Activated CD4-positive, alpha-beta T cell treated with anti-CD3 and anti-CD28 coated beads for 36 hours (primary cell): ENCODE data around the gene ATP6V0B. TPM values are rescaled to one million over a fixed set of nuclear protein-coding genes. Genes with fewer than 3 reads are reported as not detected.
A peak's percentile ranks its signal among the peaks of the same experiment; 100 is the strongest.

Experiments
- ATAC-seq: fragments of 200-7000 bp; cut with Tn5 transposase; one replicate; pipeline ENCODE4 v1.10.0; 2021; ENCODE audit warnings: mild to moderate bottlenecking, moderate library complexity
- CTCF ChIA-PET: fragments of 350-600 bp; sonication (Branson Sonifier 250); formaldehyde crosslinking; loops from one replicate; lab custom pipeline; 2021; ENCODE audit warnings: antibody characterized with exemption; lab: Charles Lee
- POLR2A ChIA-PET: fragments of 350-600 bp; sonication (Branson Sonifier 250); formaldehyde crosslinking; loops from one replicate; lab custom pipeline; 2021; ENCODE audit warnings: antibody characterized with exemption, inconsistent platforms; lab: Charles Lee
- DNase-seq: peaks from one replicate; pipeline ENCODE4 v3.0.0-alpha.2; 2020
- H3K27ac Mint-ChIP-seq: one replicate; pipeline ENCODE4 v1.8.0; 2021; ENCODE audit warnings: mixed read lengths
- H3K27me3 Mint-ChIP-seq: one replicate; pipeline ENCODE4 v1.8.0; 2021; ENCODE audit warnings: mixed read lengths
- H3K36me3 Mint-ChIP-seq: one replicate; pipeline ENCODE4 v1.8.0; 2021; ENCODE audit warnings: low read depth, mixed read lengths
- H3K4me1 Mint-ChIP-seq: one replicate; pipeline ENCODE4 v1.8.0; 2021; ENCODE audit warnings: mixed read lengths
- H3K4me3 Mint-ChIP-seq: one replicate; pipeline ENCODE4 v1.8.0; 2021; ENCODE audit warnings: mild to moderate bottlenecking, moderate library complexity, mixed read lengths
- H3K9me3 Mint-ChIP-seq: one replicate; pipeline ENCODE4 v1.8.0; 2021; ENCODE audit warnings: low read depth, mixed read lengths
- intact Hi-C, 2 experiments: fragments of 100-400 bp; cut with DNase I in 1 of 2; cut with micrococcal nuclease in 1 of 2; formaldehyde crosslinking; loops; one replicate each; pipeline versions ENCODE4 v1.14.2 to v1.15.1; 2022 to 2024; cut with DNase I, micrococcal nuclease
- total RNA-seq, 2 experiments: library from RNA; stranded (reverse); gene quantifications; one replicate each; pipeline ENCODE4 v1.2.3, GENCODE V29; 2021

ATP6V0B gene
- total RNA-seq, 2 experiments from 2014 or later = 39.4 to 75.6 TPM

DNA sequence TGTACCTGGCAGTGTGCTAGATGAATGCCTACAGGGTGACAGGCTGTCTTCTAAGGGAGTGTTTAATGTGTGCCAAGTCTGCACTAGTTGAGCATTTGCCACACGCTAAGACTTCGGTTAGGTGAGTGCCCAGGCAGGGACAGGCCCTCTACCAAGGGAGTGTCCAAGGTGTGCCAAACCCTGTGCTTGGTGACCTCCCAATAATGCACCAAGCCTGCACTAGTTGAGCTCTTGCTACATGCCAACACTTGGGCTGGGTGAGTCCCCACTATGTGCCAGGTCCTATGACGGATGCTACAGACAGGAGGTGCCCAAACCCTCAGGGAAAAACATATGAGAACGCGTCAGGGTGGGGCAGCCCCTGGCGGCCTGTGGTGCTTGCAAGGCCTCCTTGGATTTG, 45.7 kb downstream of the ATP6V0B start:
- H3K27ac Mint-ChIP-seq = no peak overlapping the region

DNA sequence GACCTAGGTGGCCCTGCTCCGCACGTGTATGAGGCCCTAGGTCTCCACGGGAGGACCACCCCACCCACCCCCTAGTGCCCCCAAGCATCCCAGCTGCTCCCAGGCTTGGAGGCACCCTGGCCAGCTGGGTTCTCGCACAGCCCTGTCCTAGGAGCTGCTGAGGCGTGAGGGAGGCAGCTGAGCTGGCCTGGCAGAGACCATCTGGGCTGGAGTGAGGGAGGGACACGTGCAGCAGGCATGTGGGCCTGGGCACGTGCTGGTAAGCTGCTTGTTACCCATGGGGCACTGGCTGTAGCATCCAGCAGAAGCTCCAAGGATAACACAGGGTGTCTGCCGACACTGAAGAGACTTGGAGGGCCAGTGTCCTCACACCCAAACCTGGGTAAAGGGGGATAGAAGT, 46.4 kb downstream of the ATP6V0B start:
- POLR2A ChIA-PET = interaction anchor here (0.7 kb wide), 1 partner anchor 9 kb away, joined by 4 read pairs; no protein-coding TSS in a partner anchor
- Mint-ChIP-seq H3K9me3 (no peaks in the 10 kb centered on the region), H3K27ac (no peak overlapping the region), H3K4me3 (no peak overlapping the region), H3K4me1 (no peaks in the 10 kb centered on the region), H3K36me3 (peaks cover 12% of the 10 kb centered on the region), H3K27me3 (no peaks in the 10 kb centered on the region)
- CTCF ChIA-PET = interaction anchor here (0.7 to 1.8 kb wide), 3 partner anchors 15 to 217 kb away, joined by 3 to 6 read pairs (median 3); no protein-coding TSS in a partner anchor
- intact Hi-C loops = no loop called here
- ATAC-seq (no peak), DNase-seq (no peak)

More for the DNA sequence above, 45.7 kb downstream of the ATP6V0B start:
- ATAC-seq = no peak
- Mint-ChIP-seq H3K4me1 (no peaks in the 10 kb centered on the region), H3K36me3 (peaks cover 12% of the 10 kb centered on the region), H3K27me3 (no peaks in the 10 kb centered on the region), H3K9me3 (no peaks in the 10 kb centered on the region), H3K4me3 (no peak overlapping the region)
- intact Hi-C loops = no loop called here
- ChIA-PET CTCF (interaction anchor here (0.6 to 1.8 kb wide), 3 partner anchors 14 to 368 kb away, joined by 3 to 6 read pairs (median 4); no protein-coding TSS in a partner anchor), POLR2A (no interaction called here)
- DNase-seq = no peak

DNA sequence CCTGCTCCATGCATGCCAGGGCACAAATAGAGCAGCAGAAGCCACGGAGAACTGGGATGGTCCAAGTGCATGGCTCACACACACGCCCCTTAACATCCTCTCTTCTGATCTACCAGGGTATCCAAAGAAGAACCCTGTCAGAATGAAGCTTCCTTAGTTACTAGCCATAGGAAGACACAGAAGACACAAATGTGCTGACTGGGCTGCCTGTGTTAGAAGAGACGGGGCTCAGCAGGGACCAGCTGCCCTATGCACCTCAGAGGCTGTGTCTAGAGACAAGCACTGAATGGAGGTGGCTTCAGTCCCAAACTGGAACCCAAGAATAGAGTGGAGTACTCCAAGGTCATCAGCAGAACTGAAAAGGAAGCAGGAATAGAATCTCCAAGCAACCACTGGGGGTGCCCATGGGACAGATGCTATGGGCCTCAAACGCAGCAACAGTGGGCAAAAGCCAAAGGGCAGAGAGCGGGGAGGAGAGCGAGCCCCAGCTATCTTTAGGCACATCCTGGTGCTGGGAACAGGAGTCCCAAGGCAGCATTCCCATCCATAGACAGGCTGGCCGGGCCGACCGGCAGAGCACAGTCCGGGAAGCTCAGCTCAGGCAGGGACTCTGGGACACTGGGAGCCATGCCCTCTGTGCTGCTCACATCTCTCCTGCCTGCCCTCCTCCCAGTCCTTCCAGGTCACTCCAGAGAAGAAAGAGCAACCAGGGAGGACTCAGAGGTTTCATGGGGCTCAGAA, 47.0 kb downstream of the ATP6V0B start:
- ATAC-seq (no peak), DNase-seq (no peak)
- Mint-ChIP-seq H3K4me3 (no peak overlapping the region), H3K9me3 (no peaks in the 10 kb centered on the region), H3K4me1 (no peaks in the 10 kb centered on the region), H3K27ac (no peak overlapping the region), H3K27me3 (no peaks in the 10 kb centered on the region), H3K36me3 (peaks cover 12% of the 10 kb centered on the region)
- intact Hi-C loops = no loop called here
- CTCF ChIA-PET = interaction anchor here (0.7 to 1.8 kb wide), 4 partner anchors 15 to 217 kb away, joined by 3 to 6 read pairs (median 3); no protein-coding TSS in a partner anchor
- POLR2A ChIA-PET = interaction anchor here (0.7 kb wide), 1 partner anchor 9 kb away, joined by 4 read pairs; no protein-coding TSS in a partner anchor

DNA sequence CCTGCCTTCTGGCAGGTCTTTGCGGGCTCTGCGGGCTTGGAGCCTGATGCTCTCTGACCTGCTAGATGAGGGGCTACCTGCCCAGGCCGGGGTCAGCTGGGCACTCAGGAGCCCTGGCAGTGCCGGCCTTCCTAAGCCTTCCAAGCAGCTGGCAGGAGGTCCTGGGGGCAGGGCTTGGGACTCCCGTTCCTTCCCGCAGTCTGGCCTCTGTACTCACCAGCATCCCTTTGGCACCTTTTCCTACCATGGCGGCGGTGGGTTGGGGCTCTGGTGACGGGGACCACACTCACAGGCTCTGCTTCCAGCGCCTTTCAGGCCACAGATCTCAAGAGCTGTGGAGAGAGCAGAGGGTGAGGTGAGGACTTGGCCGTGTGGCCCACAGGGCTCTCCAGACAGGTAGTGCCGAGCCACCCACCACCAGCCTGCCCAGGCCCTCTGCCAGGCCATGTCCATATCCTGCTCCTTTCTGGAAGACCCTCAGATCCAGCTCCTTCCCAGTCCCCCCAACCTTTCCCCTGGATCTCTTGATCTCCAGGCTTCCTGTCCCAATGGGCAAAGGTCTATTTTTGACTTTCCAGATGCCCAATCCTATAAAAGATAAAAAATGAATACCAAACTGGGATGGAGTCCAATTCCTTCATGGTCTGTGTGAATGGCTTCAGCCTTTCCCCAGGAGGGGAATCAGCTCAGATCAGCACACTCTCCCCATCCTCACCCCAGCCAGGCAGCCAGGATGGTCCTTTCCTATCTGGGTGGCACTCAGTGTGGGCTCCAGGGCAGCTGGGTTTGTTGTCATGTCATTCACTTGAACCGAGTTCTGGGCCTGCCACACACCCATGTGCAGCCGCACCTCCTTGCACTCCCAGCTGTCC, 49.5 kb downstream of the ATP6V0B start:
- H3K27me3 Mint-ChIP-seq = no peaks in the 10 kb centered on the region
- ATAC-seq (no peak), DNase-seq (no peak)
- no peak overlapping the region for H3K4me3 Mint-ChIP-seq
- H3K36me3 Mint-ChIP-seq = peaks cover 16% of the 10 kb centered on the region
- POLR2A ChIA-PET = no interaction called here
- intact Hi-C loops = no loop called here
- no peaks in the 10 kb centered on the region for H3K9me3 Mint-ChIP-seq
- no peak overlapping the region for H3K27ac Mint-ChIP-seq
- CTCF ChIA-PET = interaction anchor here (0.6 kb wide), 1 partner anchor 46 kb away, joined by 4 read pairs; no protein-coding TSS in a partner anchor
- H3K4me1 Mint-ChIP-seq = peaks cover 11% of the 10 kb centered on the region

DNA sequence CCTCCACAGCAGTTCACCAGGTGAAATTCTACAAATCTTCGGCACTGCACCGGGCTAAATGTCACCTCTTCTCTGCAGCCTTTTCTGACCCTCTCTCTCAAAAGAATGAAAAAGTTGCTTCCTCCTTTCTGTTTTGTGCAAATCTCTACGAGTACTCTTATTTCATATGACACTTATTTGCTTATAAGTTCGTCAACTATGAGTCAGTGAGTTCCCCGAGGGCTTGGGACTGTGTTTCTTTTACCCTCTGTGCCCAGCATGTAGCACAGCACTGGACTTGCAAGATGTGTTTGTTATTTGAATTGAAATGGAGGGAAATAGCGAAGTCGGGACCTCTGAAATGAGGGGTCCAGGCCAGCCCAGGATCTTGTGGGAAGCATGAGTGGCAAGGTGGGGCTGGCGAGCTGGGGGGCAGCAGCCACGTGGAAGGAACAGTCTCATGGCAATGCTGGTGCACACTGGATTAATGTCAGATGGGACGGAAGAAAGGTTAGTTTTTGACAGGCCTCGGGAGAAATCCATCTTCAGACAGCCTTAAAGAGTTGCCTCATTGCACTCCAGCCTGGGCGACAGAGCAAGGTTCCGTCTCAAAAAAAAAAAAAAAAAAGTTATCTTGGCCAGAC, 50.3 kb downstream of the ATP6V0B start:
- intact Hi-C loops = no loop called here
- Mint-ChIP-seq H3K4me3 (no peak overlapping the region), H3K4me1 (peaks cover 17% of the 10 kb centered on the region), H3K27ac (no peak overlapping the region), H3K27me3 (no peaks in the 10 kb centered on the region), H3K36me3 (peaks cover 16% of the 10 kb centered on the region), H3K9me3 (no peaks in the 10 kb centered on the region)
- POLR2A ChIA-PET = no interaction called here
- CTCF ChIA-PET = no interaction called here
- ATAC-seq (no peak), DNase-seq (no peak)

DNA sequence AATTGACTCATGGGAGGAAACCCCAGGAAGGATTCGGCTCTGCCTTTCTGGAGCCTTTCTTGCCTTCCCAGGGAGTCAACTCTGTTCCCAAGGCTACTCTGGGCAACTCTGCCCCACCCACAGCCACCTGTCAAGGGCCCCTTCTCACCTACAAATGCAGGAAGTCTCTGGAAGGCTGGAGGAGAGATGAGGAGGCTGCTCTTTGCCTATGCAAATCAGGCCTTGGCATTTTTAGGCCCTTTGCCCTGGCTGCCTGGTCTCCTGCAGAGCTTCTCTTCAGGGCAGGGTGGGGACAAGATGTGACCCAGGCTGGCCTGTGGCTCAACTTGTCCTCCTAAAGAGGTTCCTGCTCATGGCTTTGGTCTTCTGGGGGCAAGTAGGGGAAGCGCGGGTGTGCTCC, 51.1 kb downstream of the ATP6V0B start:
- DNase-seq (no peak), ATAC-seq (no peak)
- intact Hi-C loops = no loop called here
- H3K4me1 Mint-ChIP-seq = peaks cover 17% of the 10 kb centered on the region
- no peak overlapping the region for H3K27ac Mint-ChIP-seq
- no peak overlapping the region for H3K4me3 Mint-ChIP-seq
- CTCF ChIA-PET = interaction anchor here (0.7 to 1.9 kb wide), 2 partner anchors 22 to 35 kb away, joined by 3 read pairs; partner anchors contain the start of gene CCDC24
- POLR2A ChIA-PET = no interaction called here
- H3K9me3 Mint-ChIP-seq = no peaks in the 10 kb centered on the region
- H3K27me3 Mint-ChIP-seq = no peaks in the 10 kb centered on the region
- peaks cover 16% of the 10 kb centered on the region for H3K36me3 Mint-ChIP-seq

DNA sequence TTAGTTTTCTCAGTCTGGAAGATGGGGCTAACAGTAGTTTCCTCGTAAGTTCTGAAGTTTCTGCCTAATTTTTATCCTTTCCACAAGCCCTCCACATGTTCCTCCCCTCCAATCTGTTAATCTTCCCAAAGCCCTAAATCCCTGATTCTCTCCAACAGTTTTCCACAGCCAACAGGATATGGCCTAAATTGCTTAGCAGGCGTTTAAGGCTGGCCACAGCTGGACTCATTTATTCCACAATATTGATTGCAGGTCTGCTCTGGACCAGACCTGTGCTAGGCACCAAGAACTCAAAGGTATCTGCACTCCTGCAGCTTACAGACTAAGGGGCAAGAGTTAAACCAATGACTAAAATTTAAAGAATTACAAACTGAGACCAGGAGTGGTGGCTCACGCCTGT, 52.6 kb downstream of the ATP6V0B start:
- CTCF ChIA-PET = interaction anchor here (0.6 to 1.9 kb wide), 3 partner anchors 9 to 624 kb away, joined by 3 to 5 read pairs (median 3); no protein-coding TSS in a partner anchor
- Mint-ChIP-seq H3K27me3 (no peaks in the 10 kb centered on the region), H3K4me3 (no peak overlapping the region), H3K9me3 (no peaks in the 10 kb centered on the region), H3K36me3 (peaks cover 13% of the 10 kb centered on the region), H3K27ac (peak overlapping the region; percentile 29), H3K4me1 (peaks cover 21% of the 10 kb centered on the region)
- no peak for ATAC-seq
- DNase-seq = no peak
- POLR2A ChIA-PET = no interaction called here
- intact Hi-C loops = no loop called here

Other genes with a start within 250 kb of the ATP6V0B start
- gene ARTN, start 41.2 kb upstream of the ATP6V0B start, total RNA-seq = under 1 TPM; 0.26 to 0.48 TPM
- gene IPO13, start 28.0 kb upstream of the ATP6V0B start, total RNA-seq = 10 to 100 TPM; 10.7 to 12.5 TPM
- gene DPH2, start 5.0 kb upstream of the ATP6V0B start, total RNA-seq = 10 to 100 TPM; 25.2 to 30.5 TPM
- 10 to 100 TPM; 27.9 to 35.3 TPM for gene B4GALT2, start 4.2 kb downstream of the ATP6V0B start, total RNA-seq
- gene CCDC24, start 16.6 kb downstream of the ATP6V0B start, total RNA-seq = 1 to 10 TPM; 1.2 to 2.0 TPM
- 10 to 100 TPM; 12.5 to 13.4 TPM for gene SLC6A9, start 56.5 kb downstream of the ATP6V0B start, total RNA-seq
- gene KLF17, start 143.9 kb downstream of the ATP6V0B start, total RNA-seq = not detected
- gene KLF18, start 166.7 kb downstream of the ATP6V0B start, total RNA-seq = not detected
- gene DMAP1, start 238.5 kb downstream of the ATP6V0B start, total RNA-seq = 10 to 100 TPM; 30.2 to 34.8 TPM